Measurements from ENCODE around the gene KLHL36. TPM values are rescaled to one million over a fixed set of nuclear protein-coding genes. Genes with fewer than 3 reads are reported as not detected.
A peak's percentile ranks its signal among the peaks of the same experiment; 100 is the strongest.

The KLHL36 gene
- total and polyA plus RNA-seq, 9 of the 15 experiments (the other 6 are each of a cell fraction or from before 2014, with no cell fraction given), result 2.1 to 51.2 (median 18.5) TPM

DNA sequence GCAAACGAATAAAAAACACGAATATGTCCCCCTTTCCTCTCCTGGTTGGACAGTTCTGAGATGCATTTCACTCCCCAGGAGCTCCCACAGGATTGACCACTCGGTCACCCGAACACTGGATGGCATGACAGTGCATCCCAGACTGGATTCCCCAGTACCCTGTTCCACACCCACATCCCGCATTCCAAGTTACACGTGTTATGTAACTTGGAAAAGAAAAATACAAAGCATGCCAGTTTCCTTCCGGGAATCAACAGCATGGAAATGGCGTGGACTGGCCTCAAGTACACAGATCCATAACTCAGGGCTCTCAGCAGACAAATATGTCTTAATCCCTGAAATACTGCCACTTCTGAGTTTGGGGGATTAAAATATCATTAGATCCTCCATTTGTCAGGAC lies 12.6 kb upstream of the KLHL36 start (continued):
- TF ChIP-seq, protein P1, sequence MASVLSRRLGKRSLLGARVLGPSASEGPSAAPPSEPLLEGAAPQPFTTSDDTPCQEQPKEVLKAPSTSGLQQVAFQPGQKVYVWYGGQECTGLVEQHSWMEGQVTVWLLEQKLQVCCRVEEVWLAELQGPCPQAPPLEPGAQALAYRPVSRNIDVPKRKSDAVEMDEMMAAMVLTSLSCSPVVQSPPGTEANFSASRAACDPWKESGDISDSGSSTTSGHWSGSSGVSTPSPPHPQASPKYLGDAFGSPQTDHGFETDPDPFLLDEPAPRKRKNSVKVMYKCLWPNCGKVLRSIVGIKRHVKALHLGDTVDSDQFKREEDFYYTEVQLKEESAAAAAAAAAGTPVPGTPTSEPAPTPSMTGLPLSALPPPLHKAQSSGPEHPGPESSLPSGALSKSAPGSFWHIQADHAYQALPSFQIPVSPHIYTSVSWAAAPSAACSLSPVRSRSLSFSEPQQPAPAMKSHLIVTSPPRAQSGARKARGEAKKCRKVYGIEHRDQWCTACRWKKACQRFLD (CRISPR knock-in tag; IDR thresholded peaks at IDR 0.05), result no peak

DNA sequence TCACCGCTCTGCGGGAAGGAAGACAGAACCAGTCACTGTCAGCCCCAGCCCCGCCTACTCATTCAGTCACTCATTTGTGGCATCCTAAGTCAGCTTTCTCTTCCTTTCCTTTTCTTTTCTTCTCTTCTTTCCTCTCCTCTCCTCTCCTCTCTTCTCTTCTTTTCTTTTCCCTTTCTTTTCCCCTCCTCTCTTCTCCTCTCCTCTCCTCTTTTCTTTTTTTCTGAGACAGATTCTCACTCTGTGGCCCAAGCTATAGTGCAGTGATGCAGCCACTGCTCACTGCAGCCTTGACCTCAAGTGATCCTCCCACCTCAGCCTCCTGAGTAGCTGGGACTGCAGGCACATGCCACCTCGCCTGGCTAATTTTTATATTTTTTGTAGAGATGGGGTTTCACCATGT lies 10.6 kb upstream of the KLHL36 start:
- ATAC-seq (no peak), DNase-seq (ENCODE audit: extremely low read depth in 1 of 4, low spot score in 3 of 4) (no peak), FAIRE-seq (no peak)
- TF ChIP-seq ZNF354B (CRISPR knock-in tag; IDR thresholded peaks at IDR 0.05) (no peak), EGR1 (conservative IDR thresholded peaks at IDR 0.05) (peak; percentile 22; the same call in 1 of the 2 replicates), ZNF512 (tag; IDR thresholded peaks at IDR 0.05) (peak; percentile 60; the same call in 1 of the 2 replicates)
- Histone ChIP-seq H2AFZ (ENCODE audit: low read depth, low read length) (no peak overlapping the region), H3K9me1 (ENCODE audit: control insufficient read depth, insufficient read depth, low read length) (no peaks in the 10 kb centered on the region), H3K36me3 (ENCODE audit: control insufficient read depth, insufficient read depth, low read length) (no peaks in the 10 kb centered on the region), H3K79me2 (ENCODE audit: control insufficient read depth, insufficient read depth, low read length) (no peaks in the 10 kb centered on the region), H3K4me2 (ENCODE audit: insufficient read depth, low read length) (no peak overlapping the region), H3K4me1 (replicated peaks in 1 of 2; ENCODE audit: control insufficient read depth in 2 of 2, insufficient read depth in 2 of 2, low read length in 2 of 2) (peaks cover 6 to 11% of the 10 kb centered on the region in 2 experiments; a peak in 4 of 5 replicates), H4K20me1 (replicated peaks; ENCODE audit: control insufficient read depth, insufficient read depth, low read length) (no peaks in the 10 kb centered on the region), H3K4me3 (no peak overlapping the region), H3K9ac (ENCODE audit: insufficient read depth in 1 of 2, low read depth in 2 of 2, low read length in 2 of 2) (no peak overlapping the region), H3K9me3 (replicated peaks; ENCODE audit: control insufficient read depth, insufficient read depth, low read depth, low read length) (no peaks in the 10 kb centered on the region), H3K27ac (ENCODE audit: extremely low read depth, low read depth, low read length) (no peak overlapping the region), H3K27me3 (ENCODE audit: control insufficient read depth in 2 of 2, insufficient read depth in 2 of 2, low read length in 2 of 2) (peaks cover 0 to 7% of the 10 kb centered on the region in 2 experiments; a peak in 1 of 5 replicates)
- intact Hi-C loops (cut with micrococcal nuclease) (no loop called here), in situ Hi-C loops (cut with MboI) (no loop called here)
- BruUV-seq (replicated peaks), result no TSS peak
- ChIA-PET POLR2A (interaction anchor here (0.6 to 1.7 kb wide), 5 partner anchors 9 to 448 kb away, joined by 3 to 8 read pairs (median 3); no protein-coding TSS in a partner anchor), CTCF (ENCODE audit: low intra/inter-chr PET ratio) (no interaction called here)
- 12% methylated on average over 3 of the region's 4 CpGs for WGBS (ENCODE audit: insufficient coverage, low coverage, missing lambda C conversion rate)
